DOHH2 (cell line): Measurements from ENCODE around the gene LALBA.
"Not testable (repeated sequence)": the region's sequence is repeated elsewhere in the genome, so short reads cannot be mapped to it uniquely, and the experiment has no call there.

Experiments
- EZH2phosphoT487 ChIP-seq: fragments of 200-600 bp; sonication (generic); IDR thresholded peaks from 2 replicates; pipeline ENCODE4 v1.6.1; 2017; ENCODE audit warnings: borderline replicate concordance, mild to moderate bottlenecking, antibody characterized with exemption, low read length, moderate library complexity, mixed read lengths
- TF ChIP-seq, protein P1 (sequence below): fragments of 200-600 bp; sonication (generic); IDR thresholded peaks from one replicate; pipeline ENCODE4 v1.5.1; 2014; ENCODE audit warnings: antibody characterized with exemption, mild to moderate bottlenecking, low read depth, low read length; ENCODE audit not compliant: poor library complexity, severe bottlenecking

DNA sequence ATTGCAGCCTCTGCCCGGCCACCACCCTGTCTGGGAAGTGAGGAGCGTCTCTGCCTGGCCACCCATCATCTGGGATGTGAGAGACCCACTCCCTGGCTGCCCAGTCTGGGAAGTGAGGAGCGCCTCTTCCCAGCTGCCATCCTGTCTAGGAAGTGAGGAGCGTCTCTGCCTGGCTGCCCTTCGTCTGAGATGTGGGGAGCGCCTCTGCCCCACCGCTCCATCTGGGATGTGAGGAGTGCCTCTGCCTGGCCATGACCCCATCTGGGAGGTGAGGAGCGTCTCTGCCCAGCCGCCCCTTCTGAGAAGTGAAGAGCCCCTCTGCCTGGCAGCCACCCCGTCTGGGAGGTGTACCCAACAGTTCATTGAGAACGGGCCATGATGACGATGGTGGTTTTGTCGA lies 18.2 kb downstream of the LALBA start:
- TF ChIP-seq, protein P1, sequence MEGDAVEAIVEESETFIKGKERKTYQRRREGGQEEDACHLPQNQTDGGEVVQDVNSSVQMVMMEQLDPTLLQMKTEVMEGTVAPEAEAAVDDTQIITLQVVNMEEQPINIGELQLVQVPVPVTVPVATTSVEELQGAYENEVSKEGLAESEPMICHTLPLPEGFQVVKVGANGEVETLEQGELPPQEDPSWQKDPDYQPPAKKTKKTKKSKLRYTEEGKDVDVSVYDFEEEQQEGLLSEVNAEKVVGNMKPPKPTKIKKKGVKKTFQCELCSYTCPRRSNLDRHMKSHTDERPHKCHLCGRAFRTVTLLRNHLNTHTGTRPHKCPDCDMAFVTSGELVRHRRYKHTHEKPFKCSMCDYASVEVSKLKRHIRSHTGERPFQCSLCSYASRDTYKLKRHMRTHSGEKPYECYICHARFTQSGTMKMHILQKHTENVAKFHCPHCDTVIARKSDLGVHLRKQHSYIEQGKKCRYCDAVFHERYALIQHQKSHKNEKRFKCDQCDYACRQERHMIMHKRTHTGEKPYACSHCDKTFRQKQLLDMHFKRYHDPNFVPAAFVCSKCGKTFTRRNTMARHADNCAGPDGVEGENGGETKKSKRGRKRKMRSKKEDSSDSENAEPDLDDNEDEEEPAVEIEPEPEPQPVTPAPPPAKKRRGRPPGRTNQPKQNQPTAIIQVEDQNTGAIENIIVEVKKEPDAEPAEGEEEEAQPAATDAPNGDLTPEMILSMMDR = not testable (repeated sequence)
- TF ChIP-seq EZH2phosphoT487 = not testable (repeated sequence)
